Activated B cell treated with CpG ODN at 0.5 μM for 24 hours (primary cell): ENCODE results near the gene COPS8. TPM values are rescaled to one million over a fixed set of nuclear protein-coding genes. Genes with fewer than 3 reads are reported as not detected.

Experiments
- ATAC-seq: fragments of 200-7000 bp; cut with Tn5 transposase; one replicate; pipeline ENCODE4 v1.10.0; 2021; ENCODE audit warnings: low read depth, mild to moderate bottlenecking, moderate library complexity
- CTCF ChIA-PET: fragments of 350-600 bp; sonication (Branson Sonifier 250); formaldehyde crosslinking; loops from one replicate; lab custom pipeline; 2021; ENCODE audit warnings: antibody characterized with exemption; lab: Charles Lee
- POLR2A ChIA-PET: fragments of 350-600 bp; sonication (Branson Sonifier 250); formaldehyde crosslinking; loops from one replicate; lab custom pipeline; 2021; ENCODE audit warnings: antibody characterized with exemption; lab: Charles Lee
- DNase-seq: peaks from one replicate; pipeline ENCODE4 v3.0.0; 2022
- H3K27ac Mint-ChIP-seq: one replicate; pipeline ENCODE4 v1.8.0; 2020; ENCODE audit warnings: mixed read lengths
- H3K27me3 Mint-ChIP-seq: one replicate; pipeline ENCODE4 v1.8.0; 2021; ENCODE audit warnings: mixed read lengths
- H3K36me3 Mint-ChIP-seq: one replicate; pipeline ENCODE4 v1.8.0; 2021; ENCODE audit warnings: low read depth, mixed read lengths
- H3K4me1 Mint-ChIP-seq: one replicate; pipeline ENCODE4 v1.8.0; 2021; ENCODE audit warnings: mixed read lengths
- H3K4me3 Mint-ChIP-seq: one replicate; pipeline ENCODE4 v1.8.0; 2020; ENCODE audit warnings: mild to moderate bottlenecking, mixed read lengths
- H3K9me3 Mint-ChIP-seq: one replicate; pipeline ENCODE4 v1.8.0; 2020; ENCODE audit warnings: mixed read lengths
- CTCF ChIP-seq: fragments of 200-600 bp; IDR thresholded peaks from one replicate; pipeline ENCODE4 v1.8.0; 2022; ENCODE audit warnings: antibody characterized with exemption, mild to moderate bottlenecking
- intact Hi-C: fragments of 100-400 bp; cut with micrococcal nuclease; formaldehyde crosslinking; loops from one replicate; pipeline ENCODE4 v1.15.1; 2024
- total RNA-seq: library from RNA; stranded (reverse); gene quantifications from 2 replicates; pipeline ENCODE4 v1.2.3, GENCODE V29; 2022

COPS8 gene
- total RNA-seq, 1 donor from 2014 or later: 31.8 TPM

- ATAC-seq (no peak), DNase-seq (no peak)
- intact Hi-C loops: no loop called here
- Mint-ChIP-seq H3K9me3 (no peaks in the 10 kb centered on the region), H3K27me3 (peaks cover 1% of the 10 kb centered on the region), H3K4me3 (no peak overlapping the region), H3K36me3 (no peaks in the 10 kb centered on the region), H3K27ac (no peak overlapping the region), H3K4me1 (no peaks in the 10 kb centered on the region)
- ChIA-PET CTCF (no interaction called here), POLR2A (interaction anchor here (0.7 kb wide), 1 partner anchor 181 kb away, joined by 4 read pairs; no protein-coding TSS in a partner anchor)
- TF ChIP-seq CTCF: no peak
These were observed 52.1 kb downstream of the COPS8 start for GRCh38 chr2:237137626-237138323.

- Mint-ChIP-seq H3K27me3 (peaks cover 1% of the 10 kb centered on the region), H3K4me3 (no peak overlapping the region), H3K27ac (no peak overlapping the region), H3K36me3 (no peaks in the 10 kb centered on the region), H3K4me1 (no peaks in the 10 kb centered on the region), H3K9me3 (no peaks in the 10 kb centered on the region)
- ATAC-seq (no peak), DNase-seq (no peak)
- CTCF ChIA-PET: no interaction called here
- POLR2A ChIA-PET: no interaction called here
- TF ChIP-seq CTCF: no peak
- intact Hi-C loops: no loop called here
These were observed 53.5 kb downstream of the COPS8 start for GRCh38 chr2:237139123-237139675.

- Mint-ChIP-seq H3K27ac (no peak overlapping the region), H3K9me3 (peaks cover 4% of the 10 kb centered on the region), H3K36me3 (no peaks in the 10 kb centered on the region), H3K27me3 (no peaks in the 10 kb centered on the region), H3K4me3 (no peak overlapping the region), H3K4me1 (no peaks in the 10 kb centered on the region)
- DNase-seq (no peak), ATAC-seq (no peak)
- POLR2A ChIA-PET: interaction anchor here (0.6 kb wide), 1 partner anchor 19 kb away, joined by 3 read pairs; no protein-coding TSS in a partner anchor
- CTCF ChIA-PET: no interaction called here
- intact Hi-C loops: no loop called here
- no peak for TF ChIP-seq CTCF
These were observed 55.1 kb downstream of the COPS8 start for GRCh38 chr2:237140689-237141285.

GRCh38 chr2:237141571-237142051 lies 55.9 kb downstream of the COPS8 start:
- peaks cover 11% of the 10 kb centered on the region for H3K9me3 Mint-ChIP-seq
- no peak for TF ChIP-seq CTCF
- POLR2A ChIA-PET: no interaction called here
- no peak for ATAC-seq
- H3K36me3 Mint-ChIP-seq: peaks cover 2% of the 10 kb centered on the region
- intact Hi-C loops: no loop called here
- CTCF ChIA-PET: no interaction called here
- no peak overlapping the region for H3K27ac Mint-ChIP-seq
- H3K4me3 Mint-ChIP-seq: no peak overlapping the region
- H3K4me1 Mint-ChIP-seq: no peaks in the 10 kb centered on the region
- no peaks in the 10 kb centered on the region for H3K27me3 Mint-ChIP-seq
- DNase-seq: no peak

GRCh38 chr2:237143118-237143517 lies 57.4 kb downstream of the COPS8 start:
- Mint-ChIP-seq H3K4me3 (no peak overlapping the region), H3K27ac (no peak overlapping the region), H3K27me3 (no peaks in the 10 kb centered on the region), H3K36me3 (peaks cover 2% of the 10 kb centered on the region), H3K4me1 (no peaks in the 10 kb centered on the region), H3K9me3 (peaks cover 23% of the 10 kb centered on the region)
- intact Hi-C loops: no loop called here
- ChIA-PET POLR2A (no interaction called here), CTCF (no interaction called here)
- DNase-seq (no peak), ATAC-seq (no peak)
- no peak for TF ChIP-seq CTCF
